ENCODE data around the gene ROCK2.

Gene ROCK2

DNA sequence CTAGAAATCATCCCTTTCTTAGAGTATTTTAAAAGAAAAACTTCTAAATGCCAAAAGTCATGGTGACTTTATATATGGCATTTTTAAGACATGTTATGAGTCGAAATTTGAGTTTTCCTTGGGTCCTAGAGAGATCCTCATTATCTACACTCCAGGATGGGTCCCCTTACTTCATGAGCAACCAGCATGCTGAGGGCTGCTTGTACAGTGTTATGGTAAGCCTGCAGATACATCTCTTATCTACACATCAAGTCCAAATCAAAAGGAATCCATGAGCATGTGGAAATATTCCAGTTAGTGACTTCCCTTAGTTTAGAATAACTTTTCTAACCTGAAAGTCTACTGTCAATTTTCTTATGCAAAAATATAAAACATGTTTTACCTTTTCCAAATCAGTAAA lies 130.5 kb downstream of the ROCK2 start:
- no peak for TF ChIP-seq JUND (IDR thresholded peaks at IDR 0.05; ENCODE audit: low read depth)
- DNase-seq (ENCODE audit: low read depth in 1 of 2, low spot score in 1 of 2), result no peak
- in situ Hi-C loops (cut with HindIII; ENCODE audit: low pct_unique_long_range_greater_than_20kb, low sequenced_read_pairs), result no loop called here

DNA sequence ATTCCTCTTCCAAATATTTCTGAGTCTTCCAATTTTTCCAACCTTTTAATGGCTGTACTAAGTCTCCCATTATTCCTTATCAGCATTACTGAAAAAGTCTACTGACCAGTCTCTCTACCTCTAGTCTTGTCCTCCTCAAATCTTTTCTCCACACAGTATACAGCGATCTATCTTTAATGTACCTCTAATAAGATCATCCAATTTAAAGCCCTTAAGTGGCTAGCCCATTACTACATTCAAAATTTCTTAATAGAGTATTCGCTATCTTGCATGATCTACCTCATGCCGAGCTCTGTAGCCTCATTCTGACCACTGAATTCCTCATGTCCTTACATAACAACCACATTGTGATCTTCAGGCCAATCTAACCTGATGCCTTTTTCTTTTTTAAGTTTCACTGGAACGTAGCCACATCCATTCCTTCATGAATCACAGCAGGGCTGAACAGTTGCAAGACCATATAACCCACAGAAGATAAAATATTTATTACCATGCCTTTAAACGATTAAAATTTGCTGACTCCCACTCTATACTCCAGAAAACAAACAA lies 131.3 kb downstream of the ROCK2 start:
- DNase-seq (ENCODE audit: low read depth in 1 of 2, low spot score in 1 of 2), result no peak
- in situ Hi-C loops (cut with HindIII; ENCODE audit: low pct_unique_long_range_greater_than_20kb, low sequenced_read_pairs), result no loop called here

DNA sequence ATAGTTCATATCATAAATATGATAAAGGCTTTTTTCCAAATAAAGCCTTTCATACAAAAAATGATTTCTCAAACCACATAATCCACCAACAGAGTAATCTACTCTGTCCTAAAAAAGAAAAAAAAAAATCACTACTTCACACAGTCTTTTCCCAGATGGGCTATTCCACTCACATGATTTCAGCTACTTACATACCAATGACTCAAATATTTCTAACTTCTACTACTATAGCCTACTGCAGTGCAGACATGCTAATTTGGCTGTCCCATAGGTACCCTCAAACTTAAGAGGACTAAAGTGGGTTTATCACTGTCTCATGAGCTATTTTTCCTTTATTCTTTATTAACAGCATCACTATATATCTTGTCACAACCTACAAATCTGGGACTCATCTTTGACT lies 131.8 kb downstream of the ROCK2 start:
- DNase-seq (ENCODE audit: low read depth in 1 of 2, low spot score in 1 of 2), result no peak
- in situ Hi-C loops (cut with HindIII; ENCODE audit: low pct_unique_long_range_greater_than_20kb, low sequenced_read_pairs), result no loop called here
- no peak for TF ChIP-seq JUND (IDR thresholded peaks at IDR 0.05; ENCODE audit: low read depth)

More for the DNA sequence above, 131.3 kb downstream of the ROCK2 start:
- no peak for TF ChIP-seq JUND (IDR thresholded peaks at IDR 0.05; ENCODE audit: low read depth)

DNA sequence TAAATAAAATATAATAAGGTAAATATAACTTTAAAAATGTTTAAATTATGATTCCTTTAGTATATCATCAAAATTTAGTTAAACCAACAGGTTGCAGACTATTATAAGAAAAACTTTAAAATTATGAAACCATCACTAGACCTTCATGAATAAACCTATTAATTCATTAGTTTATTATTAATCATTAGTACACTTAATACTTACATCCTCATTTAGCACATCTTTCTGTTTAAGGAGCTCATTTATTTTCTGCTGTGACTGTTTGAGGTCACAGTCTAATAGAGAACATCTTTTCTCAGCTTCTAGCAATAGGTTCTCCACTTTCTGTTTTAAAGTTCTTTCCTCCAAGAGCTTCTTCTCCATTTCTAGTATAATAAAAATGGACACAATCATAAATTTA lies 136.4 kb downstream of the ROCK2 start:
- in situ Hi-C loops (cut with HindIII; ENCODE audit: low pct_unique_long_range_greater_than_20kb, low sequenced_read_pairs), result no loop called here
- DNase-seq (ENCODE audit: low read depth in 1 of 2, low spot score in 1 of 2), result no peak
- no peak for TF ChIP-seq JUND (IDR thresholded peaks at IDR 0.05; ENCODE audit: low read depth)

DNA sequence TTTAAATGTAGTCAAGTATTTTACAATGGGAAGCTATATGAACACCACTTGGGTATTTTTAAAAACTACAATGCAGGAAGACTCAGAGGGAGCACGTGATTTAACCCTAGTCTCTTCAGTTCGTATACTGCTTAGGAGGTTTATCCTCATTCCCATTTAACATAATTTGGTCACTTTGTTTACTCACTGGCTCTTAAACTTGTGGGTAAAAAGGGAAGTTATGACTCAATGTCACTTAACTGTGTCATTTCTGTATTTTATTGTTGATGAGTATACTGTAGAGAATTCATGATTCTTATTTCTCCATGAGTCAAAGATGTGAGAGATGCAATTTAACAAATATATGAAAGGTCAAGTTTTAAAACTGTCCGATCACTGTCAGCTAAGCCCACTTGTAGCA lies 141.0 kb downstream of the ROCK2 start:
- no peak for DNase-seq (ENCODE audit: low read depth in 1 of 2, low spot score in 1 of 2)
- in situ Hi-C loops (cut with HindIII; ENCODE audit: low pct_unique_long_range_greater_than_20kb, low sequenced_read_pairs), result no loop called here
- no peak for TF ChIP-seq JUND (IDR thresholded peaks at IDR 0.05; ENCODE audit: low read depth)

DNA sequence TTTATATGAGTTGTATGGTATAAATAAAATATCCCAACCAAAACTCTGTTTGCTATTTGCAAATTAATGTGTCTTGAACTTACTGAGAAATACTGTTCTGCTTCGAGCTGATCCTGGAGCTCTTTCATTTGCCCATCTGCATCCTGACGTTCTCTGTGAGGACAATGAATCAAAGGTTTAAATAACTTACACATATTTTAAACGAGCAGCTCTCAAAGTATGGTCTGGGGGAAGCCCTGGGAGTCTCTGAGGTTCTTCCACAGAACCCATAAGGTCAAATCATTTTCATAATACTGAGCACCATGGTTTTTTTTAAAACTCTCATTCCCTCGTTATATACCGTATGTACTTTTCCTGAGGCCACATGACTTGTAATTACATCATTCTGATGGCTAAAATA lies 142.5 kb downstream of the ROCK2 start:
- TF ChIP-seq JUND (IDR thresholded peaks at IDR 0.05; ENCODE audit: low read depth), result no peak
- in situ Hi-C loops (cut with HindIII; ENCODE audit: low pct_unique_long_range_greater_than_20kb, low sequenced_read_pairs), result no loop called here
- DNase-seq (ENCODE audit: low read depth in 1 of 2, low spot score in 1 of 2), result no peak

DNA sequence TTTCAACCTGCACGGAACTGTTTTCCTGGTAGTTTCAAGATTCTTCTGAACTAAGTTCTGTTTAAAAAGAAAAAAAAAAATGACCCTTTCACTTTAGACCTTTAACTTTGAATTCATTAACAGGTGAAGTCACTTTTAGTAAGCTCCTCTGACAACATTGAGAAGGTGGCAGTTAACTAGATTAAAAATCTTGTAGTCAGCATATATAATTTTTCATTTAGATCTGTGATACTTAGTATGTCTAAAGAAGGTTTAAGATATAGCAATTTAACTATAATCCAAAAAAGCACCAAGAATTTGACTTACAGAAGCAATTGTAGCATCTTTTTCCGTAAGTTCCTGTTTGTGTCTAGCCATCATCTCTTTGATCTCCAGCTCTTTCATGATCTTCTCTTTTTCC lies 143.8 kb downstream of the ROCK2 start:
- in situ Hi-C loops (cut with HindIII; ENCODE audit: low pct_unique_long_range_greater_than_20kb, low sequenced_read_pairs), result no loop called here
- TF ChIP-seq JUND (IDR thresholded peaks at IDR 0.05; ENCODE audit: low read depth), result no peak

DNA sequence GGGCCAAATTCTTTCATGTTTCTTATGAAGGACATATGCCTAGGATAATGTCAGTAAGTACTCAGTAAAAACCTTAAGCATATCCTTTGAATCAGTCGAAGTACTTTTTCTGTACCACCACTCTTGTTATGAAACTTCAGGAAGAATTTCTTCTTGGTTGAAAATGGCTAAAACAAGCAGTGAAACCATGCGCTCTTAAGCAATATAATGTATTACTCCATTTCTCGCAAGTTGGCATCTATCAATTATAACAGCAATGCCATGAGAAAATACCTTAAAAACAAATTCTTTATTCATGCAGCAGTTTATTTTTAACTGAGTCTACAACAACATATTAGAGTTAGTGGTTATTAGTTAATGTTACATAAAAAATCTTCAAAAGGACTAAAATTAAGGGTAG lies 148.2 kb downstream of the ROCK2 start:
- in situ Hi-C loops (cut with HindIII; ENCODE audit: low pct_unique_long_range_greater_than_20kb, low sequenced_read_pairs), result no loop called here
- no peak for TF ChIP-seq JUND (IDR thresholded peaks at IDR 0.05; ENCODE audit: low read depth)
- no peak for DNase-seq (ENCODE audit: low read depth in 1 of 2, low spot score in 1 of 2)

More for the DNA sequence above, 143.8 kb downstream of the ROCK2 start:
- DNase-seq (ENCODE audit: low read depth in 1 of 2, low spot score in 1 of 2), result no peak

DNA sequence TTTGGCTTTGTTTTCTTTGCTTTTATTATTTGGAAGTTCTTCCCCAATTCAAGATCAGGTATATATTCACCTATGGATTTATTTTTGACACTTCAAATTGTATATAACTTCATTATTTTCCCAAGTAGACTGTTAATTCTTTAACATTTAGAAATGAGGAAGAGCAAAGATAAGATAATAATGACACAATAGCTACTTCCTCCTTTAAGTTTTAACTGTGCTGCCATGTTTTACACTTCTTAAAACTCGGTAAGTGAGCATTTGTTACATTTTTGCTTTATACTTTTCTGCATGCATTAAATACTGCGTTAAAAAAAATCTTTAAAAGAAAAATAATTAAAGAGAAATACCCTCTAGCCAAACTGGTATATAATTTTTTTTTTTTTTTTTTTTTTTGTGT lies 156.7 kb downstream of the ROCK2 start:
- TF ChIP-seq JUND (IDR thresholded peaks at IDR 0.05; ENCODE audit: low read depth), result no peak
- in situ Hi-C loops (cut with HindIII; ENCODE audit: low pct_unique_long_range_greater_than_20kb, low sequenced_read_pairs), result no loop called here
- DNase-seq (ENCODE audit: low read depth in 1 of 2, low spot score in 1 of 2), result no peak

DNA sequence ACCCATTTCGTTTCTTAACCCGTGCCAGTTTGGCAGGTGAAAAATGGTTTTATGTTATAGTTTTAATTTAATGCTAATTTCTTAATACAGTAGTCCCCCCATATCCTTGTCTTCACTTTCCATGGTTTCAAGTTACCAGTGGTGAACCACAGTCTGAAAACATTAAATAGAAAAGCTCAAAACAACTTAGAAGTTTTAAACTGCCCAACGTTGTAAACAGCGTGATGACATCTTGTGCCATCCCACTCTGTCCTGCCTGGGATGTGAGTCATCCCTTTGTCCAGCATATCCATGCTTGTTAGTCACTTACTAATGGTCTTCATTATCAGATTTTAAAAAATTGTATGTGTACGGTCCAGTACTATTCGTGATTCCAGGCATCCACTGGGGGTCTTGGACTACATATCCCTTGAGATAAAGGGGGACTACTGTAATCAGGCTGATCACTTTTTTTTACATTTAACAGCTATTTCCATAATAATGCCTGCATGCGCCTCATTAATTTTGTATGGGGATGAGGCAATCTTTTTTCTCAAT lies 157.3 kb downstream of the ROCK2 start:
- in situ Hi-C loops (cut with HindIII; ENCODE audit: low pct_unique_long_range_greater_than_20kb, low sequenced_read_pairs), result no loop called here
- no peak for TF ChIP-seq JUND (IDR thresholded peaks at IDR 0.05; ENCODE audit: low read depth)
- no peak for DNase-seq (ENCODE audit: low read depth in 1 of 2, low spot score in 1 of 2)

DNA sequence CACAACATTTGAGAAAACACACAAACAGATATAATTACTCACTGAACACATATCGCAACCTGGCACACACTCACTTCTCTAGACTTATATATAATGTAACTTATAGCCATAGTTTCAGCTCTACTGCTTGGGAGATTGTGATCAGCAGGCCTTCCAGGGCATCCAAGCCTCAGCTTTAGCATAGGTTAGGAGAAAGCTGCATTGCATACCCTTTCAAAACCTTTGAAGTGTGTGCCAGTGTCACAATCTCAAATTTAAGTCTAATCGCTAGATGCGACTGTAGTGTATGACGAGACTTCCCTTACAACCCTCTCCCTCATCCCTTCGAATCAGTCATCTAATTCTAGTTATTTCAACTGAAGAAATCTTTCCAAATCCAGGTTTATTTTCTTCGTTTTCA lies 158.3 kb downstream of the ROCK2 start:
- in situ Hi-C loops (cut with HindIII; ENCODE audit: low pct_unique_long_range_greater_than_20kb, low sequenced_read_pairs), result no loop called here
- no peak for TF ChIP-seq JUND (IDR thresholded peaks at IDR 0.05; ENCODE audit: low read depth)
- DNase-seq (ENCODE audit: low read depth in 1 of 2, low spot score in 1 of 2), result no peak

DNA sequence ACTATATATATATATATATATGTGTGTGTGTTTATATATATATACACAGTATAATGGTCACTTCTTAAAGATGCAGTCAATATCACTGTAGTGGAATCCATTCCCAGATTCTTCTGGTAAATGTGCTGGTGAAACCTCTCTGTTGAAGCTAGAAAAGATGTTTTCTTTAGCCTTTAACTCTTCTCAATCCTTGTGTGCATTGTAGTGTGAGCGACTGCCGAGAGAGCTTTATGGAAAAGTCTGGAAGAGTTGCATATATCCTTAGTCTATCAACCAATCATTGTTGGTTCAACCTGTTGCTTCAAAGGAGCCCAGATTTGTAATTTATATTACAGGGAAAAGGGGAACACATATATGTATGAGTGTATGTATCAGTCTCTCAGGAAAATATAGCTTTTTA lies 161.5 kb downstream of the ROCK2 start:
- in situ Hi-C loops (cut with HindIII; ENCODE audit: low pct_unique_long_range_greater_than_20kb, low sequenced_read_pairs), result no loop called here
- TF ChIP-seq JUND (IDR thresholded peaks at IDR 0.05; ENCODE audit: low read depth), result no peak

DNA sequence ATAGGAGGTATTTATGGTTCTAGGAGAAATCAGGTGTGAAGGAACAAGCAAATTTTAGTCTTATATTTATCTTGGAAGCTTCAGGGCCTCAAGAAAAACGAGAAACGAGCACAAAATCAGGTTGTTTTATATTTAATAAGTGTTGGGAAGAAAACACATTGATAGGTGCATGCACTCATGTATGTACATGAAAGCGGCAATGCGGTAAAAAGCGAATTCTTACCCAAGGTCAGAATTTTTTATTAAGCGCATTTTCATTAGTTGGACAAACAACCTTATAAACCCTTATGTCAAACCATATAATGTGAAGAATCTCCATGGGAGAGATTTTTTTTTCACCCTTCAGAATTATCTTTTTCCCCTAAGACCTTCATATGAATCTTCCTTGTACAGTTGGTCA lies 163.8 kb downstream of the ROCK2 start:
- no peak for DNase-seq (ENCODE audit: low read depth in 1 of 2, low spot score in 1 of 2)
- no peak for TF ChIP-seq JUND (IDR thresholded peaks at IDR 0.05; ENCODE audit: low read depth)
- in situ Hi-C loops (cut with HindIII; ENCODE audit: low pct_unique_long_range_greater_than_20kb, low sequenced_read_pairs), result no loop called here

More for the DNA sequence above, 161.5 kb downstream of the ROCK2 start:
- no peak for DNase-seq (ENCODE audit: low read depth in 1 of 2, low spot score in 1 of 2)

DNA sequence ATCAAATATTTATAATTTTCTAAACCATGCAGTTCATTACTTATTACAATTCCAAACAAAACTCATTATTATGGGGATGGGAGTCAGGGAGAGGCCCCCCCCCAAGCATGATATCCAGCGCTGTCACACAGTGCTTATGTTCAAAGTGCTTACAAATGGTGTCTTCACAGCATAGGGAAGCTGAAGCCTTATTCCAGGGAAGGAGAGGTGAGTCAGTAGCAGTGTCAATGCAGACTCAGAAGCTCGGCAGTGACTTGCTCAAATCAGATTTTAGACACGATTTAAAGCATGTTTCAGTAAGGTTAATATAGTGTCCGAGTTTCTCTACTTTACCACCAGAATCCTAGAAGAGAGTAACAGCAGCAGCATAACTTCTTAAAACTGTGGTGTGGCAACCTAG lies 164.5 kb downstream of the ROCK2 start:
- no peak for DNase-seq (ENCODE audit: low read depth in 1 of 2, low spot score in 1 of 2)
- no peak for TF ChIP-seq JUND (IDR thresholded peaks at IDR 0.05; ENCODE audit: low read depth)
- in situ Hi-C loops (cut with HindIII; ENCODE audit: low pct_unique_long_range_greater_than_20kb, low sequenced_read_pairs), result no loop called here

Measured in T47D (cell line).